ENCODE results near the gene SRGAP2B.
"Not testable (repeated sequence)": the region's sequence is repeated elsewhere in the genome, so short reads cannot be mapped to it uniquely, and the experiment has no call there.

The SRGAP2B gene

GRCh38 chr1:144940054-144940453, 155.1 kb downstream of the SRGAP2B start:
- DNase-seq, result not testable (repeated sequence)

- DNase-seq, result not testable (repeated sequence)
Measured at GRCh38 chr1:144938627-144939026, 156.5 kb downstream of the SRGAP2B start.

GRCh38 chr1:144936186-144936732, 158.9 kb downstream of the SRGAP2B start:
- DNase-seq, result not testable (repeated sequence)

DNA sequence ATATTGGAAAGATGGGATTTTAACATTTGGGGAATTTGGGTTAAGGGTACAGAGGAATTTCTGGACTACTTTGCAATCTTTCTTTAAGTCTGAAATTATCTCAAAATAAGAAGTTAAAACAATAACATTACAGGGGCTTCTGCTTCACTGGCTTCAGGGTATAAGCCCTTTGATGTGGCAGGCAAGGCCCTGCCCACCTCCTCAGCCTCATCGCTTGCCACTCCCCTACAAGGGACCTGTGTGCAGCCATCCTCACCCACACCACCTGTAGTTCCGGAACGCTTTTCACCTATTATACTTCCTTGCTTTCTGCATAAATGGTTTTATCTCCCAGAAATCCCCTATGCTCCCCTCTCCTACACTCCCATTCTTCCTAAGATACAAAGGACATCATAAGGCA, 159.8 kb downstream of the SRGAP2B start:
- DNase-seq, result not testable (repeated sequence)

DNA sequence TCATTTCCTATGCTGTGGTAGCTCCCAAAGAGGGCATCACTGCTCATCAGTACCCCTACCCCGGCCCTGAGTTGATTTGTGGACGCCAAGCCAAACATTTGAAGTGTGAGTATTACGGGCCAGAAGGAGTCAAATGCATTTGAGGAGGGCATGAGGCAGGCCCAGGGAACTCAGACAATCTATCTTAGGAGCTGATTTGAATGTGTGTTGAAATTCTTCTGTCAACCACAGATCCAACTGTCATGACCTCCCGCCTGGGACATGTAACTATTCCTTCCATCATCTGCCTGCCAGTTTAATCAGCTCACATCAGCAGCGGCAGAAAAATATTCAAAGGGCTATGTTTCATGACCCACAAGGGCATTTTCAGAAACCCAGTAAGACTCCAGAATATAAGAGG, 162.1 kb downstream of the SRGAP2B start:
- DNase-seq, result not testable (repeated sequence)

- peak; percentile 54 for DNase-seq
Measured at GRCh38 chr1:144932153-144932552, 163.0 kb downstream of the SRGAP2B start.

DNA sequence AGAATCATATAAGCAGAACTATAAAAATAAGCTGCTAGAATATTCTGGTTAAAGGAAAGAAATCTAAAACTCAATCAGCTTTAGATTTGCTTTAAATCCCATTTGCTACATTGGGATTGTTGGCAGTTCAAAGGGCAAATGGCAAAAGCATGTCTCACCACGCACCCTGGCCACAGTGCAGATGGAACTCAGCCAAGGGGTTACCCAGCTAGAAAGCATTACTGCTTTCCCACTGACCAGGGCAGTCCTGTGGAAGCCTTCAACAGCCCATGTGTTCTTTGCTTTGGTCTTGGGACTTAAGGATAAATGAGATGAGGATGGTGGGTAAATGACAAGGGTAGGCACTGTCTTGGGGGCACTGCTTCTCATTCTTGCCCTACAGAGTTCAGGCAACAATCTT, 163.6 kb downstream of the SRGAP2B start:
- DNase-seq, result not testable (repeated sequence)

- not testable (repeated sequence) for DNase-seq
Measured at GRCh38 chr1:144930085-144930777, 164.9 kb downstream of the SRGAP2B start.

DNA sequence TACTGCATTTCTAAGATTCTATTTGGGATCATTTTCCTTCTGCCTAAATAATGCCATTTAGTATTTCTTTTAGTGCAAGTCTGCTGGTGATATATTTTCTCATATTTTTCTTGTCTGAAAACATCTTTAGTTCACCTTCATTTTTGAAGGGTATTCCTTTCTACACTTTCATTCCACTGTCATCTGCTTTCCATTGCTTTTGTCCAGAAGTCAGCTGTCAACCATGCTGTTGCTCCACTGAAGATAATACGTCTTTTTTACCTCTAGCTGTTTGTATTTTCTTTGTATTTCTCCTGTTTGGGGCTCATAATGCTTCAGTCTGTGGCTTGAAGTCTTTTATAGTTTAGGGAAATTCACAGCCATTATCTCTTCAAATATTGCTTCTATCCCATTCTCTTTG, 167.8 kb downstream of the SRGAP2B start:
- DNase-seq, result not testable (repeated sequence)

- not testable (repeated sequence) for DNase-seq
Measured at GRCh38 chr1:144923640-144924039, 171.5 kb downstream of the SRGAP2B start.

DNA sequence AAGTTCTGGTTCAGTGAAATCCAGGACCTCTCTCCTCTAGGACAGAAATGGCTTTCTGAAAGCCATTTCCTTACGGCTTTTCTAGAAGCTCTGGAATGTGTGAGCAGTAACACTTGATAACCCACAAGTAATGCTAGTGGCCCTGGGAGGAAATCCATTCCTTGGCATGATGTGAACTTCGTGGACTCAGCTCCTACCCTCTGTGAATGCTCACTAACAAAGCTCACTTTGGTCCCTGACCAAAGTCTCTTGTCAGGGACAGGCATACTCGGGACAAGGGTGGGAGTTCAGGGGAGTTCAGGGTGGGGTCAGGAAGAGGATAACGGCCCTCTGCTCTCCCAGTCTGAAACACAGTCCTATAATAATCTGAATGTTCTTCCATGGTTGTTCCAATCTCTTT, 172.3 kb downstream of the SRGAP2B start:
- DNase-seq, result peak; percentile 0

DNA sequence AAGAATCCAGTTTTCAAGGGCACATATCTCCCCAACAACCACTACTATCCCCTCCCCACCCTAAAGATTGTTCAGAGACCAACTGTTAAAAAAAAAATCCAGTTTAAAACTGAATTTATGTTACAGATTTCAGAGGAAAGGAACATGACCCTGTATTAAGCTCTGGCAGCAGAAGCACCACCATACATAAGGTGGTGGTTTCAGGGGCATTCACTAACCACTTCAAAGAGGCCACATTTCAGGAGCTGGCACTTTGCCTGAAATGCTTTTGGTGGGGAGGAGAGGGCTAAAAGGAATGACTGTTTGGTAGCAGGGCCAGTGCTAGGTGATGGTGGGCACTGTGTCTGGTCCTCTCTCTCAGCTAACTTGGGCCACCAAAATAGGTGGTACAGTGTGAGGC, 176.0 kb downstream of the SRGAP2B start:
- DNase-seq, result not testable (repeated sequence)

DNA sequence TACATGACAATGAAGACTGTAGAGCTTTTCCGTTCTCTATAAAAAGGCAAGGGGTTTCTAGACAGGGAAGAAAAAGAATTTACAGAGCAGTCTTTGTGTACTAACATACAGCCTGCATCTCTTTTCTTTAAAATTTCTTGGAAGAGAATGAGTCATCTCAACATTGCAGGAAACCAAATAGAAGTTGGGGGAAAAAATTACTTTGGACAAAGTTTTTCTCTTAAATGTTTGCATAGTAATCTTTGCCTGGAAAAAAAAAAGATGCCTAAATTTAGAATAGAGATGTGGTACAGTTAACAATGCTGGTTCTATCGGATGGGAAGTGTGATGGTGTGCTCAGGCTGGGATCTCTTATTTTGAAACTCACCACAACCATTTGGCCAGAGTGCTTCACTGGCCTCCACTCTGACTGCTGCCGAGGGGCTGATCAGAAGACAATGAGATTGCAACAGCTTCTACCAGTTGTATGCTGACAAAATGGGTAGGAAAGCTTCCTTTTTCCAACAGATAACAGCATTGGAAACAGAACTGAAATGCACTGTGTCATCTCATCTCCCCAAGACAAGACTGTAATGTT, 177.0 kb downstream of the SRGAP2B start:
- DNase-seq, result not testable (repeated sequence)

DNA sequence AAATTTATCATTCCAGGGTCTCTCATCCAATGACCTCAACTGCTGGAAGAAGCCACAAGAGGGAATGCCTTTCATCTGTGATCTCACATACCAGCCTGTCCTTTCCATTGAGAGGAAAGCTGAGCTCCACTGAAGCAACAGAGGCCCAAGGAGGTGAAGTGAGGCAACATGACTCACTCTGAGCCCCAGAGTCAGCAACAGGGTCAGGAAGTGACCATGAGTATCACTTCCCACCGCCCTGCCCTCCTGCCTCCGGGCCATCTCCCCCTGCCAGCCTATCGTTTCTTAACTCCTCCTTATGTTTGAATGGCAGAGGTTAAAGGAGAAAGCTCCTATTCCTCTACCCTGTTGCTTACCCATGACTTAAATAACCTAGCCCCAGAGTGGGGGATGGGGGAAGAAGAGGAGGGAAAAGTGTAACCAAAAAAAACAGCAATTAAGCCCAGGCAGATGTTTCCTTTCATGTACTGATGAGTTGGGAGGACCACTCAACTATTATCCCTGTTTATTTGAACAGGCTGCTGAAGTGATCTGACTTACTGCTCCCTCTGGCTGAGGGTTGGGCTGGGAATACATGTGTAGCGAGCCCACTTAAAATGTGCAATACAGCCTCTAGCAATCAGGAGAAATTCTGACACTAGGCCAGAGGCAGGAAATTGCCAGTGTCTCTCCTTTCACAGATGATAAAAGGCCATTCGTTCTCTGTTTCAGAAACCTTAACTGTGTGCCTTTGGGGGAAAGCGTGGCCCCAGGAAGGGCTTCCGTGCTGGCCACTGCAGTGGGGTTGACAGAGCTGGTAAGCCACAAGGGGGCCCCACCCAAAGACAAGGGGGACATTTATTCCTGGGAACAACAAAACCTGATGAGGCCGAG, 177.7 kb downstream of the SRGAP2B start:
- DNase-seq, result not testable (repeated sequence)

GRCh38 chr1:144913977-144914734, 181.0 kb downstream of the SRGAP2B start:
- not testable (repeated sequence) for DNase-seq

DNA sequence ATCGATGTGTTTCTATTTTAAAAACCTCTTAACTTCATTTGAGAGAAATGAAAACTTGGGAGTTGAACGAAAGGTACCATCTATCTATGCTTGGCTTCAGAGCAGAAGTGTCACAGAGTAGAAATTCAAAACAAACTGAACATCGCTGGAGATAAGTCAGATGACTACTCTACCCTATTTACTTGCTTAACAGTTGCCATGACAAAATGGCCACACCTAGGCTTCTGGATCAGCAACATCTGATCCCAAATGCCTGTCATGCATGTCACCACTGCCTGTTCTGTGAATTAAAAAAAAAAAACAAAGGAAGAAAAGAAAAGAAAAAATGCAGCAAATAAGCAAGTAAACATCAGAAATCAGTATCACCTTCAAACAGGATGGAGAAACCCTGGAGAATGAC, 181.7 kb downstream of the SRGAP2B start:
- DNase-seq, result not testable (repeated sequence)

DNA sequence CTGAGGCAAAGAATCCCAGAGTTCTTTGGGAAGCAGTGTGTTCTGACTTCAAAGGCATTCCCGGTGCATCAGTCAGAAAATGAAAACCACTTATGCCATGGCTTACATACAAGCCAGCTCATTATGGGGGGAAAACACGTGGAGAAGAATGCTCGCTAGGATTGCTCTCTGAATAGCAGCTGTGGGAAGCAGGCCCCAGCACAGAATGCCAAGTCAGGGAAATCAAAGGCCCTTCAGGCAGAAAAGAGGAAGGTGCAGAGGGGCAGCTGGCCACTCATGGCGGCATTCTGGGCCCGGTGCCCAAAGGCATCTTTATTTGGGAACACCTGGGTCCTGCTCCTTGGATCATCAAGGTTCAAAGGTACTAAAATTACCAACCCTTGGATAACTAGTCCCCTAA, 184.4 kb downstream of the SRGAP2B start:
- not testable (repeated sequence) for DNase-seq

DNA sequence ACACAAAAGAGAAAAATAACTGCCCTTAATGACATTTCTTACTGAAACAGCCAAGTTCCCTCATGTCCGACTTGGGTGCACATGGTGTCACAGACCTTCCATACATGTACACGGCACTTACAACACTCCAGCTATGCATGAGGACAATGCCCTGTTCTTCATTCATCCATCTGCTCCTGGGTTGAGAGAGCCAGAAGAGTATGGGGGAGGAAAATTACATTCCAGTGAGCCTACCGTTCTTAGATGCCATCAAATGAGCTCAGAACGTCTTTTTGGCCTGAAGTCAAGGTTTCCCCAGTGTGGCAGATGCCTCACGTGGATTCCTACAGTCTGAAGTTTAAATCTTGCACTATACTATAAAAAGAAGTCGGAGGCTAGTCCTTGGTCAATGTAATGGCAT, 194.3 kb downstream of the SRGAP2B start:
- DNase-seq, result not testable (repeated sequence)

GRCh38 chr1:144894454-144895201, 200.5 kb downstream of the SRGAP2B start:
- DNase-seq, result not testable (repeated sequence)

DNA sequence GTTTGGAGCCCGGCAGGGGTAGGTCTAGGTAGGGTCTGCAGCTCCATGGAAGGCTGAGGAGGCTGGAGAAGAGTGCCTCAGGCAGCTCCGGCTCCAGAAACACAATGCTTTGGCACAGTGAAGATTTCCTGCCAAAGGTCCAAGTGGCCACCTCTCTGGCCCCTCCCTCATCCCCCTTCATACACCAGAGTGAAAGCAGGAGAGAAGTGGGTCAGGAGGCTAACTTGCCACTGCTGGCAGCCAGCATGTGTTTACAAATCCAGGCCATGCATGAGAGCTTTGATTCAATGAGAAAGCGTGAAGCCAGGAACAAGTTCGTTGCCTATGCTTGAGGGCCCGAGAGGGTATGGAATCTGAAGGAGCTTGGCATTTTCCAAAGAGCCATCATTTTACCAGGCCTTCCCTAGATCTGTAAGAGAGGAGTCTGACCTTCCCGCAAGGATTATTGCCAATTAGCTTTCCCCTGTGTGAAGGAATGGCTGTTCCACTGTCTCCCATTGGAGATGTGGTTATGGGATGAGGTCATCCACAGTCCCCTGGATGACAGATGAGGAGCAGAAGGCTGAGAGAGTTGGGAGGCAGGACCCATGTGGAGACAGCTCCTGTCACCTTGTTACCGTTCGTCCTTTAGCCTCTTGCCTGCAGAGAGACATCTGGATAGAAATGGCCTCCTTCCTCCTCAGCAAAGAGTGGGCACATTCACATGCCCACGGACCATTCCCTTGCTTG, 201.3 kb downstream of the SRGAP2B start:
- DNase-seq, result not testable (repeated sequence)

DNA sequence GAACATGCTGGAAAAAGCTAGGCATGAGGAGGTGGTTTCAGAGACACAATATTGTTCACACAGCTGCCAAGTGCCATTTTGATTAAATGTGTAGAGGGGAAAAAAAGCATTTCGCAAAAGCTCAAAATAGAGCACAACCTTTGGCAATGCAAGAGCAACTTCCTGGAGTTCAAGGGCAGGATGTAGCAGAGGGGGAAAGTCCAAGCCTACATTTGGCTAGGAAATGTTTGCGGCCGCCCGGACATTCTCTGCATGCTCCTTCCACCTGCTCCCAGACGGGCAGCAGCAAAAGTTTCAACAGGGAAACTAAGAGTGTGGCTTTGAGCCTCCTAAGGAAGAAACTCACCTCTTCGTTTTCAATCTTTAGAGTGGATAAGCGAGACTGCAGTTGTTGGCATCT, 202.1 kb downstream of the SRGAP2B start:
- not testable (repeated sequence) for DNase-seq
